Hepatocyte (in vitro differentiated cells): ENCODE measurements around the gene ZNF576.

Source experiments
- CTCF ChIP-seq: fragments of 200-600 bp; sonication (generic); IDR thresholded peaks from 2 replicates; pipeline ENCODE4 v1.5.1; 2016; ENCODE audit warnings: antibody characterized with exemption, mild to moderate bottlenecking; ENCODE audit not compliant: poor library complexity
- EZH2 ChIP-seq: fragments of 200-600 bp; sonication (generic); IDR thresholded peaks from 2 replicates; pipeline ENCODE4 v1.6.1; 2016; ENCODE audit warnings: antibody characterized with exemption, mild to moderate bottlenecking, borderline replicate concordance
- EZH2phosphoT487 ChIP-seq: fragments of 200-600 bp; sonication (generic); IDR thresholded peaks from one replicate; pipeline ENCODE4 v1.6.1; 2018; ENCODE audit warnings: antibody characterized with exemption, mild to moderate bottlenecking, low read depth, moderate library complexity; ENCODE audit not compliant: unreplicated experiment, severe bottlenecking

GRCh38 chr19:43633520-43633919, 37.1 kb downstream of the ZNF576 start:
- no peak for TF ChIP-seq CTCF
- no peak for TF ChIP-seq EZH2
- TF ChIP-seq EZH2phosphoT487, result no peak
